D721Med (cell line): ENCODE measurements around the gene TNS1.

Source experiments
- DNase-seq: peaks from one replicate; pipeline ENCODE4 v3.0.0; 2011; ENCODE audit warnings: low spot score; ENCODE audit not compliant: insufficient read length
- FAIRE-seq: peaks from 2 replicates; lab custom pipeline; 2011; peaks lifted over from hg19 to GRCh38; lab: Jason Lieb, UNC
- TF ChIP-seq, protein P1 (sequence below): IDR thresholded peaks from 2 replicates; pipeline ENCODE4 v1.5.1; 2012; ENCODE audit warnings: mild to moderate bottlenecking, control low read depth; ENCODE audit not compliant: insufficient read depth; ENCODE audit errors: missing control alignments

The TNS1 gene

DNA sequence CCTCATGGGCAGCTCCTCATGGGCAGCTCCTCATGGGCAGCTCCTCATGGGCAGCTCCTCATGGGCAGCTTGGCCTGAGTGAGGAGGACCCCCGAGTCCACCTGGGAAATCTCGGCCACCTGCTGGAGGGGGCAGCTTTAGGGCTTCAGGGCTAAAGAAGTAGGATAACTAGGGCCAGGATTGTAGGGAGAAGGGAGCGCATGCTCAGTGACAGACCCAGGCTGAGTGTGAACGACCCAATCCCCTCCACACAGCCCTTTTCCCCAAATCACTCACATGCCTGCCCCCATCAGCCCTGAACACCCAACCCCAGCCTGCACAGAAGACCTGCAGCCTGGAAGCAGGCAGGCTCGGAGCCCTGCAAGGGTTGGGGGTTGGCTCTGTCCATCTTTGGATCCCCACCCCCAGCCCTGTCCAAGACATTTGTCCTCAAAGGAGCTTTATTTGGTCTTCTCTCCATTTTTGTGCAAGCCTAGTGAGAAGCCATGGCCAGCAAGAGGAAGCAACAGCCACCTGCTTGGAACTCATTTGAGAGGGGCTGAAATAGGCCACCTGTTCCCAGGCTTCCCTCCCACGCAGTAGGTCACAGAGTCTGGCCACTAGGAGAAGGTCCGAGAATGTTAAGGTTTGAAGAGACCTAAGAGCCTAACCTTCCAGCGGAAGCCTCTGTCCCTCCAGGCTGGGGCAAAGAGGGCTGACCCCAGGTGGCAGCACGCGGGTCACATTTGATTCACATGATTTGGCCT is 249.9 kb downstream of the TNS1 start:
- TF ChIP-seq, protein P1, sequence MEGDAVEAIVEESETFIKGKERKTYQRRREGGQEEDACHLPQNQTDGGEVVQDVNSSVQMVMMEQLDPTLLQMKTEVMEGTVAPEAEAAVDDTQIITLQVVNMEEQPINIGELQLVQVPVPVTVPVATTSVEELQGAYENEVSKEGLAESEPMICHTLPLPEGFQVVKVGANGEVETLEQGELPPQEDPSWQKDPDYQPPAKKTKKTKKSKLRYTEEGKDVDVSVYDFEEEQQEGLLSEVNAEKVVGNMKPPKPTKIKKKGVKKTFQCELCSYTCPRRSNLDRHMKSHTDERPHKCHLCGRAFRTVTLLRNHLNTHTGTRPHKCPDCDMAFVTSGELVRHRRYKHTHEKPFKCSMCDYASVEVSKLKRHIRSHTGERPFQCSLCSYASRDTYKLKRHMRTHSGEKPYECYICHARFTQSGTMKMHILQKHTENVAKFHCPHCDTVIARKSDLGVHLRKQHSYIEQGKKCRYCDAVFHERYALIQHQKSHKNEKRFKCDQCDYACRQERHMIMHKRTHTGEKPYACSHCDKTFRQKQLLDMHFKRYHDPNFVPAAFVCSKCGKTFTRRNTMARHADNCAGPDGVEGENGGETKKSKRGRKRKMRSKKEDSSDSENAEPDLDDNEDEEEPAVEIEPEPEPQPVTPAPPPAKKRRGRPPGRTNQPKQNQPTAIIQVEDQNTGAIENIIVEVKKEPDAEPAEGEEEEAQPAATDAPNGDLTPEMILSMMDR: no peak
- no peak for DNase-seq
- no peak for FAIRE-seq

DNA sequence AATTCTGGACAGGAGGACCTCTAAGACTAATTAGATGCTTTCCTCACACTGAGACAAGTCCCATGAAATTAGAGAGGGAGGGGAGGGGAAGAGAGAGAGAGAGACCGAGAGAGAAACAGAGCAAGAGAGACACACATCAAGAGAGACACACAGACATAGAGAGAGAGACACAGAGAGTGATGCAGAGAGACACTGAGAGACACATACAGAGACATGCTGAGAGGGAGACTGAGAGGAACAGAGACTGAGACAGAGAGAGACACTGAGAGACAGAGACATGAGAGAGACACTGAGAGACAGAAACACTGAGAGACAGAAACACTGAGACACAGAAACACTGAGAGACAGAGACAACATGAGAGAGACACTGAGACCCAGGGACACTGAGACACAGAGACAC is 250.8 kb downstream of the TNS1 start:
- FAIRE-seq: no peak
- TF ChIP-seq, protein P1: no peak
- no peak for DNase-seq

DNA sequence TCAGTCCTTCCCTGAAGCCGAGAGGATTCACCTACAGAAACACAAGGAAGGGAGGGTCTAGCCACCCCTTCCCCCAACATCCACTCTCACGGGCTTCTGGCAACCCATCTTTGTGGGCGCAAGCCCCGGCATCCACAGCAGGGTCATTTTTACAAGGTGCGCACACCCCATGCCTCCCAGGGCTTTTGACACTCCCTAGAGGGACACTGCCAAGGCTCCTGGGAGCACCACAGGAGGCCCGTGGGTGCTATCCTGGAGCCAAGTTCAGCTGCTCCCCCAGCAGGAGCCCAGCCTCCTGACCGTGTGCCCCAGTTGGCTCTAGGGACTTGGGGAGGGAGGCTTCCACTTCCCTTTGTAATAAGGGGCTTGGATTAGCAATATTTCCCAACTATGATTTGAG is 251.6 kb downstream of the TNS1 start:
- FAIRE-seq (no peak), DNase-seq (no peak)
- TF ChIP-seq, protein P1: no peak
